Endometrial microvascular endothelial cells (primary cell): Measurements from ENCODE around the gene IL20. TPM values are rescaled to one million over a fixed set of nuclear protein-coding genes. Genes with fewer than 3 reads are reported as not detected.

Experiments
- in situ Hi-C: cut with HindIII; loops from 2 replicates; pipeline ENCODE4 v1.10.0; 2017; ENCODE audit warnings: low sequenced_read_pairs, low pct_unique_long_range_greater_than_20kb; ENCODE audit errors: inconsistent ontology term
- total RNA-seq: library from RNA; depleted of rRNA; stranded (reverse); fragments of >200 nt; gene quantifications from one replicate; pipeline ENCODE4 v1.2.3, GENCODE V29; 2015; ENCODE audit errors: inconsistent ontology term

The IL20 gene, protein sequence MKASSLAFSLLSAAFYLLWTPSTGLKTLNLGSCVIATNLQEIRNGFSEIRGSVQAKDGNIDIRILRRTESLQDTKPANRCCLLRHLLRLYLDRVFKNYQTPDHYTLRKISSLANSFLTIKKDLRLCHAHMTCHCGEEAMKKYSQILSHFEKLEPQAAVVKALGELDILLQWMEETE
- not detected for total RNA-seq

DNA sequence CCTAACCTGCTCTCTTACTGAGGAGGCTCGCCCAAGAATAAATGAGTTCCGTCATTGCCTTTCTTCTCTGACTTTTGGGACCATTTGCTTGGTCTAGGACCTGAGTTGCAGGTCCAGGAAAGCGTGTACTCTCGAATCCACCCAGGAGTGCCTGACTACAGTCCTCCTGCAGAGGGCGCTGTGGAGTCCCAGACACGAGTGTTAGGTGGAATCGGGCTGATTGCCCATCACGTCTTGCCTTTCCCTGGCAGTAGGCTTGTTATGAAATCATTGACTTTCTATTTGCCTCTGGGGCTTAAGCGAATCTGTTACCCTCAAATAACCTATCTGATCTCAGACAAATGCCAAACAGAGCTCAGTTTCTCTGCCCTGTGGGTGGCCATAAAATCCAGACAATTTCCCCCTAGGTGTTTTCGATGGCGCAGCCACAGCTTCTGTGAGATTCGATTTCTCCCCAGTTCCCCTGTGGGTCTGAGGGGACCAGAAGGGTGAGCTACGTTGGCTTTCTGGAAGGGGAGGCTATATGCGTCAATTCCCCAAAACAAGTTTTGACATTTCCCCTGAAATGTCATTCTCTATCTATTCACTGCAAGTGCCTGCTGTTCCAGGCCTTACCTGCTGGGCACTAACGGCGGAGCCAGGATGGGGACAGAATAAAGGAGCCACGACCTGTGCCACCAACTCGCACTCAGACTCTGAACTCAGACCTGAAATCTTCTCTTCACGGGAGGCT is at the start of gene IL20:
TSS of gene IL20 (plus strand) at position 685 of the 733 bp plus-strand sequence. CDS start 230 bp downstream, outside the sequence.
- in situ Hi-C loops = no loop called here

DNA sequence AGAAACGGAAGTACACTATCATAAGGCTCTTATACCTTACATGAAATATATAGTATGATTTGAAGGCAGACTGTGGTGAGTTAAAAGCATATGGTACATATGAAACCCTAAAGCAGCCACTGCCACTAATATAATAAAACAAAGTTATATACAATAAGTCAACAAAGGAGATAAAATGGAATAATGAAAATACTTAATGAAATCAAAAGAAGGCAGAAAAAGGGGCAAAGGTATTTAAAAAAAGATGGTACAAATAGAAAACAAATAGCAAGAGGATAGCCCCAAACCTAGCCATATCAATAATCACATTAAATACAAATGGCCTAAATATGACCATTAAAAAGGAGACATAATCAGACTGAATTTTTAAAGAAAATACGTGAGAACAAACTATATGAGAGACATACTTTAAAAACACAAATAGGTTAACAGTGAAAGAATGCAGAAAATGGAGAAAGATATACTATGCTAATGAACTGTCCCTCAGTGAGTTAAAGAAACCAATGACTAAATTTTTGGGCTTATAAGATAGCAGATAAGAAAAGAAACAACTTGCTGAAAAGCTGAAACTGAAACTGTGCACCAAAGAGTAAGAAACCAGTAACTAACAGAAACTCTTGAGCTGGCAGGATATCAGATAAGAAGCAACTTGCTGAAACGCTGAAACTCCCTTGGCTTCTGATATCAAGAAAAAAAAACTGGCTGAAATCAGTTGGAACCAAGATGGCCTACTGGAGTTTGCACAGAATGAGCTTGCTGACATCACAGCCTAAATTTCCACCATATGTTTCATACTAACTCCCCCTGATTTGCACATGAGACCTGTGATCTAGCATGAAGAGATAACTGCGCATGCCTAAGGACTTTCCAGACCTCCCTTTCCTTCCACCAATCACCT is 48.8 kb upstream of the IL20 start:
- in situ Hi-C loops = no loop called here

DNA sequence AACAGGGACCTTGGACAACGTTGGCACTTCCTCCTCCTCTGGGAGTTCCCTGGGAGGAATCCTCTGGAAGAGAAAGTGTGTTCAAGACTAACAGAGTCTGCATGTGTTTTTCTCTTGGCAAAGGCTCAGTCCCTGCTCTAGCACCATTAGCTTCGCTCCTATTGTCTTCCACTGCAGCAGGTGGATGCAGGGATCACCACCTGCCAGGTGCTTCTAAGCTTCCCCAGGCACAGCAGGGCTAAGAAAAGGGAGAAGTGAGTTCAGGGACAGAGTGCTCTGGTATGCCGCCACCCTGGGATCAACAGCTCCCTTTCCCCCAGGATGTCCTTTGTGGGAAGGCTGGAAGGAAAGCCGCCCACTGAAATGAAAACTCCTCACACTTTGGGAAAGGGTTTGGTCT is 43.9 kb upstream of the IL20 start:
- in situ Hi-C loops = no loop called here

DNA sequence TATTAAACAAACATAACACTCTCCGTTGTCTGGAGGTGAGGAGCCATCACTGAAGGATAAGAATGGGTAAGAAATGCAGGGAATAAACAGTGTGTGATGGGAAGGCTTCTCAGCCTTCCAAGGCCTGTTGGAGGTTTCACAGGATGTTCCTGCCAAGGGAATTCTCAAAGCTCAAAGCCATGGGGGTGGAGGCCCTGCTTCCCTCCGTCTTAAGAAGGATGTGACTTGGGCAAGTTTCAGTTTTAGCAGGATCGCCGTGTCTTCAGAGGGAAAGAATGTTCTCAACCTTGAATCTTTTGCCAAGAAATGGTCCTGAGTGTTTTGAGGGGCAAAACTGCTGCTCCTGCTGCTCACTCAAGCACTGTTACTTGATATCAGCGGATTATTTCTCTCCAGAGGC is 41.7 kb upstream of the IL20 start:
- in situ Hi-C loops = no loop called here

DNA sequence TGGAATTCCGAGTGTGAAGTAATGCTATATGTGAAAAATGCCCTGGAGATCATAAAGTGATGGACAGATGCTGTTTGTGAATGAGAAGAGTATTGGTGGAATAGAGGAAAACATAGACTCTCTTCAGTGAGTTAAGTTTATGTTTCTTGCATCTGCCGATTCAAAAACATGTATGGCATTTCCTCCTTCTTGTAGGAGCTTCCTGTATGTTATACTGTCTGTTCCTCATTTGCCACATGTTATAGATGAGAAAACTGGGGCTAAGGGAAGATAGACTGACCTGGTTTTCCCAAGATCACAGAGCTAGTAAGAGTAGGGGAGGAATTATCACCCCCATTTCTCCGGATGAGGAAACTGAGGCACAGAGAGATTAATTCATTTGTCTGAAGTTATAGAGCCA is 41.1 kb upstream of the IL20 start:
- in situ Hi-C loops = no loop called here

DNA sequence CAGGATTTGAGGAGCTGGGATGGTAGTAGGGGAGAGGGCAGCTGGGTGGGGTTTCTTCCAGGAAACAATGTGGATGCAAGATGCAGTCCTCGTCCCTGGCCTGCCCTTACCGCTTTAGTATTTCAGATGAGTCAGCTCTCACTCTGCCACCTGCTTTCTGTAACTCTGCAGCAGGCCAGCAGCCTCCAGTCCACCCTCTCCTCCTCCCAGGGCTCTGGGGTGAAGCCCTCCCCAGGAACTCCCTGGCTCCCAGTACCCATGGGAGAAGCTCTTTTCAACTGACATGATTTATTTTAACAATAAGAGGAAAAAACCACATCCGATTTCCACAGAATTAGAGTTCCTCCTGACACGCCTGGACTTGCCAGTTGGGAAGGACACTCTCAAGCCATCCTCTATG is 39.0 kb upstream of the IL20 start:
- in situ Hi-C loops = no loop called here

DNA sequence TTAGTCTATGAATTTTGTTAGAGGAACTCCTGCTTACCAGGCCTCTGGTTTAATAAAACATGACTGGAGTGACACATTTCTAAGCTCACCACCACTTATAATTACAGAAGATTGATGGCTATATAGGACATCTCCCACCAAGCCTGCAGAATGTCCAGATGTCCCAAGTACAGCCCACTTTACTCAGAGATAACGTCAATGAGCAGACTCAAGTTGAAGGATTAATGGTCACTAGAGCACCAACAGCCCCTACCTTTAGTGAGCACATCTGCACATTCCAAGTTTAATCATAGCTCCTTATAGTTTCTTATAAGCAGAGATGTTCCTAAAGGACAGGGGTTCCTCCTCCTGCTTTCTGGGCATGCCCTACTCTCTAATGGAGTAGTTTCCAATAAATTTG is 37.4 kb upstream of the IL20 start:
- in situ Hi-C loops = no loop called here

DNA sequence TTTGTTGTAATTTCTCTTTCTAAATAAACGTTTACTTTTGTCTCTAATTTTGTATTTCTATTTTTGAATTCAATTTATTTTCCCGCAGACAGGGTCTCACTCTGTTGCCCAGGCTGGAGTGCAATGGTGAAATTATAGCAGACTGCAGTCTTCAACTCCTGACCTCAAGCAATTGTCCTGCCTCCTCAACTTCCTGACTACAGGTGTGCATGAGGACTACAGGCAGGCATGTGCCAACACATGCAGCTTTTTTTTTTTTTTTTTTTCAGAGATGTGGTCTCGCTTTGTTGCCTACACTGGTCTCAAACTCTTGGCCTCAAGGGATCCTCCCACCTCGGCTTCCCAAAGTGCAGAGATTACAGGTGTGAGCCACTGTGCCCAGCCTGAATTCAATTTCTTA is 36.7 kb upstream of the IL20 start:
- in situ Hi-C loops = no loop called here

DNA sequence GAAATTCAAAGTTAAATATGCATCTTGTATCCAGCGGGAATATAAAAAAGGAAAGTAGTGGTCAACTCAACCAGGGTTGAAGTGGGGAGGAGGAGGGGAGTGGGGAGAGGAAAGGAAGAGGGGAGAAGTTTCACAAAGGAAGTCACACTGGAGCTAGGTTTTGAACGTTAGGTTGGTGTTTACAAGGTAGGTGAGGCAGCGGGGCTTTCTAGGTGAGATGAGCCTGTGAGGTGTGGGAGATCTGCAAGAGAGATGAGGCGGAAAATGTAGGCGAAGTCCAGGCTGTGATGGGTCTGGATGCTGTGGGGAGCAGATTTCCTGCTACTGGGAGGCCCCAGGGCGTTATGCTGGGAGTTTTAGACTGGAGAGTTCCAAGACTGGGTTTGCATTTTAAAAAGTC is 36.1 kb upstream of the IL20 start:
- in situ Hi-C loops = no loop called here

DNA sequence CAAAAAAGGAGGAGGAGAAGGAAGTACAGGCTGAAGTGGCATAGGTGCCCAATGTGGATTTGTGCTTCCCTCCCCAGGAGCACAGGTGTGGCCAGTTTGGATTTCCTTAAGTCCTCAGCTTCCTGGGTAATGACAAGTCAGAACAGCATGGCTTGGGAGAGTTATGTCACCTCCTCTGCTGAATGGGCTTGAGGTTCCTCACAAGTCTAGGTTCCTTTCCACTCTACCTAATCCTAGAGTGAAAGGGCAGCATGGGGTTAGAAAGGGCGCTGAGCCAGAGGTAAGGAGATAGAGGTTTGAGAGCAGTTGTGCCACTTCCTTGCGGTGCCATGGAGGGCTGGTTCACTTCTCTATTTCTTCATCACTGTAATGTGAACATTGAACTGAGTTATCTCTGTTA is 35.5 kb upstream of the IL20 start:
- in situ Hi-C loops = no loop called here

DNA sequence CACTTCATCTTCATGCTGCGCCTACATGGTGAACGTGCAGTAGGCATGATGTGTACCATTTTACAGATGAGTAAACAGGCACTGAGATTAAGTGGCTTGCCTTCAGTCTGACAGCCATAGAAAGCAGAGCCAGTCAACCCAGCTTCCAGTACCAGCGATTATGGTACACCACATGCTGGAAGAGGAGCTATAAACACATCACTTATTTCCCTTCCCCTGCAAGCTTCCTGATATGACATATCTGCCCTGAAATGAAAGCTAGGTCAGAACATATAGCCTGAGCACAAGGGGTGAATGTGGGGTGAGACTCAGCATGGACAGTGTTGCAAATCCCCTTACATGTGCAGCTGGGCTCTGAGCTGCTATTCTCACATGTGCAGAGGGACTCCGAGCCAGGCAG is 33.8 kb upstream of the IL20 start:
- in situ Hi-C loops = no loop called here

DNA sequence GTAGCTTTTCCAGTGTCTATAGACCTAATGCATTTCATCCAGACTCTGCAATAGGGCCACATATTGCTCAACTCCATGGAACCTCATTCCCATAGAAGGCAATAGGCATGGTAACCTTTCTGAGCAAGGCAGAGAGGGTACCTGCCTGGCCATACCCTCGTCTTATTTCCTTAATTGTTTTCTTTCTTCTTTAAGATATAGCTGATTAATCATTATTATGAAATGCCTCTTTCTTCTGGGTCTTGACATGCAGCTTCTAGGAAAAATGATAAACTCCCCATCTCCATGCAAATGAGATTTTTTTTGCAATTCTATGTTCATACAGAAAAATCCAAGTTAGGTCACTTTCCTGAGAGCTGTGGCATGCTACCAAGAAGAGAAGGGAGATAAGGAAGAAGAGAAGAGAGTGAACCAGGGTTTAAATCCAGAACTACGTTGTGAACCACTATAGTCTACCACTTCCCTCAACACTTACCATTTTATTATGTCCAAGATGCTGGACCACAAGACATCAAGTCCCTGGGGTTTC is 33.0 kb upstream of the IL20 start:
- in situ Hi-C loops = no loop called here

DNA sequence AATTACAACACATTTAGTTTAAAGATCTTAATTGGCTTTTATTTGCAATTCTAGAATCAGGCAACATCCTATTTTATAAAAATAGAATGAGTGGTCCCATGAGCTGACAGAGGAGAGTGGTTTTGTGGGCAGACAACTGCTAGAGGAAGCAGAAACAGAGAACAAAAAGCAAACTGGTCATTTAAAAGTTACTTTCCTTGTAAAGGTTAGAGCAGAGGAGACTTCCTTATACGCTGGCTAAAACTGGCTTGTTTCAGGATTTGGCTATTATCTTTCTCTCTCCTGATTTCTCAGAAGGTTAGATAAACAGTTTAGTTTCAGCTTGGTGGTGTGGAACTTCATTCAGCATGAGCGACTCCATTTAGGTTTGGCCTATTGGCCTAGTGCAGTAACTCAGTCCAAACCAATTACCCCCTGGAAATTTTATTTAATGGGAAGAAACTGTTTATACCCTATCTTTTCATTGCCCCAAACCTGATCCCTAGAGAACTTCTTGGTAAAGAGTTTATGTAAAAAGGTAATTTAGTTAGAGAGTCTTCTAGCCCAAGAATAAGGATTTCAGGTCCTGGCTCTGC is 32.2 kb upstream of the IL20 start:
- in situ Hi-C loops = no loop called here

DNA sequence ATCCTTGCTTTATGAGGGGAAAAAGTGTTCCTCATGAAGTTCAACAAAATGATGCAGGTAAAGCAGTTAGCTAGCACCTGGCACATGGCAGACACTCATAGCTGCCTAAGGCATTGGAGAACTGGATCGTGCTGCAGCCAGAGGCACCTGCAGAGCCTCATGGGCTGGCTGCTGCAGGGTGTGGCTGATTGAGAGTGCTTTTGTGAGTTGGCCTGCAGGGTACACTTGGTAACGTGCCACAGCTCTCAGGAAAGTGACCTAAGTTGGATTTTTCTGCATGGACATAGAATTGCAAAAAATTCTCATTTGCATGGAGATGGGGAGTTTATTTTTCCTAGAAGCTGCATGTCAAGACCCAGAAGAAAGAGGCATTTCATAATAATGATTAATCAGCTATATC is 31.6 kb upstream of the IL20 start:
- in situ Hi-C loops = no loop called here

DNA sequence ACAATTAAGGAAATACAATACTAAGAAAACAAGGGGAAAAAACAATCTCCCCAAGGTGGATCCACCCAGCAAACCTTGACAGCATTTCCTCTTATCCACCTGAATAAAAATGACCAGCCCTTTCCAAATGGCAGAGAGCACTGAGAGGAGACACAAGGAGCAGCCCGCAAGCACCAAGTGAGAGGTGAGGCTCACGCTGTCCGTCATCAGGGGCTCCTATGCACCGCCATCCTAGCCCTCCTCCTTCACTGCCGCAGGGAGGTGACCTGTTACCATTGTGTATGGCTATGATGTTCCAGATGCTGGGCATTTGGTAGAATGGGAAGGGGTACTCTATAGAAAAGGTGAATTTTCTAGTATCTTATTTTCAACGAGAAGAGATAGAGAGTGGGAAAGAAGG is 31.2 kb upstream of the IL20 start:
- in situ Hi-C loops = no loop called here

DNA sequence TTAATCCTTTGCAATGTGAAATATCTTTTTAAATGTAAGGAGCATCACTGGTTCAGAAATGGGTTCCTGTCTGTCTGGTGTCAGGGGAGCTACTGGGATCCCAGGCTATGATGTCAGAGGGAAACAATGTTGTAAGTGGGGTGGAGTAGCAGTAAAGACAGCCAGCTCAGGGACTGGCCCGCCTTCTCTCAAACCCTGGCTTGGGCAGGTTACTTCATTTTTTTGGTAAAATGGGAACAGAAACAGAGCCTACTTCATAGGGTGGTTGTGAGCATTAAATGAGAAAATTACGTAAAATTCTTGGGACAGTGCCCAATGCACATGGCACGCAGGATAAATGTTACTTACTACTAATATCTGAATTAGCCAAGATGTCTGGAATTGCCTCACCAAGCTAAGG is 30.7 kb upstream of the IL20 start:
- in situ Hi-C loops = no loop called here

DNA sequence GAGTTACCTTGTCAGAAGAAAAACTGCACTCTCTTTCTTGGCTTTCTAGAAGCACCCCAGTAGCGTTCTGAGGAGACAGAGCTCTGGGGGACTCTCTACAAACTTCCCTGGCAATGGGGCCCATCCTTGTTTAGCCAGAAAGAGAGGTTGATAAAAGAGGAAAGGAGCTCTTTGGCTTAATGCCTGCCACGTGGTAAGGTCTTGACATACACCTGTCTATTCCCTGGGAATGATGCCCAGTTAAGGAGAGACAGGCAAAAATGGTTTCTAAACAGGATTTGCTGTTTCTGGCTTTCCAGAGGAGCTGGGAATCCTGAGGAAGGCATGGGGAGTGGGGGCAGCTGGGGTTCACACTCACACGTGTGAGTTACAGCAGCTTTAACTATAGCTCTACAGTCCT is 30.2 kb upstream of the IL20 start:
- in situ Hi-C loops = no loop called here

DNA sequence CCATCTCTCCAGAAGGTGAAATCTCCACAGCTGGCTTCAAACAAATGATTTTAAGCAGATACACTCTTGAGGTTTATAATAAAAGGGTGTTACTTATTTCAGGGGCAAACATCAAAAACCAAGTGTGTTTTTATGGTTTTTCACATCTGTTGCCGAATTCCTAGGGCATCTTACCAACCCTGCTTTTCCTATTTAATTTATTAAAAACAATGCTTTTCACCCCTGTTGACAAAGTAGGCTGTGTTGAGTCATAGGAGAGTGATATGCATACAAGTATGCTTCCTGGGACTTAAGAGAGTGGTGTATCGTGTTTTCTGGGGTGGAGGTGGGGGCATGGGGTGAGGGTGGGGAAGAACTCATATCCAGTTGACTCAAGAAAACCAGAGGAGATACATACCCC is 29.3 kb upstream of the IL20 start:
- in situ Hi-C loops = no loop called here

DNA sequence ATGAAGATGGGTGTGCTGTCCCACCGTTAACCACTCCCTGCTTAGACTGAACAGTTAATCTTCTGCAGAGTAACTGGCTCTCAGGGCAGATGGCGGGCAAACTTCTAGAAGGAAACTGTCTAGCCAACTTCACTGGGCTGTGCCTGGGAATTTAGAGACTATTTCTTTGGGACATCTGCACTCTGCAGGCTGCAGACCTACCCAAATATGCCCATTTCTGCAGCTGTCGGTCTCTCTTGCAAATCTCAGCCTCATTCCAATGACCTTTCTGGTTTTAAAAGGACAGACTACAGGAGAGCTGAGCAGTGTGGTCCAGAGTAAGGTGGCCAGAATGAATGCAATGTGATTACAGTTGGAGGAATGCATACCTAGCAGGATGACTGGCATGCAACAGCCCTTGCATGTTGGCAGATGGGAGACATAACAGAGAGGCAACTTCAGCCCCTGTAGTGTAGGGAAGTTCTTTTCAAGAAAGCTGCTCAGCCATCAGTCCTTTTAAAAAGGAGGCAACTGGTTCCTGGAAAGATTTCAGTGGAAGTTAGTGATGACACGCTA is 26.3 kb upstream of the IL20 start:
- in situ Hi-C loops = no loop called here
